ENCODE data around the gene ARL2BP. TPM values are rescaled to one million over a fixed set of nuclear protein-coding genes. Genes with fewer than 3 reads are reported as not detected.

The ARL2BP gene
- total and polyA plus RNA-seq, 9 of the 15 experiments (the other 6 are each of a cell fraction or from before 2014, with no cell fraction given), result 16.7 to 41.8 (median 27.2) TPM

DNA sequence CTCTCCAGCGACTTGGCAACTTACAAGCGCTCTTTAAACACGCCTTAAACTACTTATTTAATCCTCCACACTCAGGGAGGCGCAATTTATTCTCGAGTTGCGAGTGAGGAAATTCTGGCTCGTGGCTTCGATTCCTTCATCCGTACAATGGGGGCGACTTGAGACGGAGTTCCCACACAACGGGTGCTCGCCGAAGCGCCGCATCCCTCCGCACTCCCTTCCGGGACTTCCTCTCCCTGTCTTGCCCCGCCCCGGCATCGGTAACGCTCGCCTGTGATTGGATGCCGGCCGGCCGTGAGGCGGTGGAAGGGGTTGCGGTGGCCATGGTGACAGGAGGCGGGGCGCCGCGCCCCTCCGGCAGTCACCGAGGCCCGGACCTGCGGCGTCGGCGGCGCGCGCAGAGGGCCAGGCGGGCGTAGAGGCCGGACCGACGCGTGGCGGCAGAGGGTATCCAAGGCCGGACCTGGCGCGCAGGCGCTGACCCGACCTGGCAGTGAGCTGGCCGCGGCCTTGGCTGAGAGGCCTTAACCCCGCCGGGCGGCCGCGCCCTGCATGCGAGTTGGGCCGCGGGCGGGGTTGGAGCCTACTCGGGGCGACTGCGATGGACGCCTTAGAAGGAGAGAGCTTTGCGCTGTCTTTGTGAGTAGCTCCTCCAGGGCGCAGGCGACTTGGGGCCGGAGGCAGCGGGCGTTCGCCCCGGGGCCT, at the start of gene ARL2BP (continued):
- TF ChIP-seq, protein P1, sequence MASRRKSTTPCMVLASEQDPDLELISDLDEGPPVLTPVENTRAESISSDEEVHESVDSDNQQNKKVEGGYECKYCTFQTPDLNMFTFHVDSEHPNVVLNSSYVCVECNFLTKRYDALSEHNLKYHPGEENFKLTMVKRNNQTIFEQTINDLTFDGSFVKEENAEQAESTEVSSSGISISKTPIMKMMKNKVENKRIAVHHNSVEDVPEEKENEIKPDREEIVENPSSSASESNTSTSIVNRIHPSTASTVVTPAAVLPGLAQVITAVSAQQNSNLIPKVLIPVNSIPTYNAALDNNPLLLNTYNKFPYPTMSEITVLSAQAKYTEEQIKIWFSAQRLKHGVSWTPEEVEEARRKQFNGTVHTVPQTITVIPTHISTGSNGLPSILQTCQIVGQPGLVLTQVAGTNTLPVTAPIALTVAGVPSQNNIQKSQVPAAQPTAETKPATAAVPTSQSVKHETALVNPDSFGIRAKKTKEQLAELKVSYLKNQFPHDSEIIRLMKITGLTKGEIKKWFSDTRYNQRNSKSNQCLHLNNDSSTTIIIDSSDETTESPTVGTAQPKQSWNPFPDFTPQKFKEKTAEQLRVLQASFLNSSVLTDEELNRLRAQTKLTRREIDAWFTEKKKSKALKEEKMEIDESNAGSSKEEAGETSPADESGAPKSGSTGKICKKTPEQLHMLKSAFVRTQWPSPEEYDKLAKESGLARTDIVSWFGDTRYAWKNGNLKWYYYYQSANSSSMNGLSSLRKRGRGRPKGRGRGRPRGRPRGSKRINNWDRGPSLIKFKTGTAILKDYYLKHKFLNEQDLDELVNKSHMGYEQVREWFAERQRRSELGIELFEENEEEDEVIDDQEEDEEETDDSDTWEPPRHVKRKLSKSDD (conservative IDR thresholded peaks at IDR 0.05; ENCODE audit: low read length), result no peak
- TF ChIP-seq ZBTB1 (CRISPR knock-in tag; IDR thresholded peaks at IDR 0.05; ENCODE audit: borderline replicate concordance, low read depth) (peak; percentile 83; the same call in 1 of the 2 replicates), U2AF2 (optimal IDR thresholded peaks at IDR 0.05; ENCODE audit: low read depth, low read length) (no peak), TBP (optimal IDR thresholded peaks at IDR 0.05; ENCODE audit: low read depth, low read length) (peak; percentile 72), ZSCAN29 (IDR thresholded peaks at IDR 0.05) (no peak), ZKSCAN1 (IDR thresholded peaks at IDR 0.05; ENCODE audit: low read depth, low read length) (no peak), PHB (CRISPR knock-in tag; IDR thresholded peaks at IDR 0.05) (no peak), KDM2B (CRISPR knock-in tag; IDR thresholded peaks at IDR 0.05) (no peak), EP300 (IDR thresholded peaks at IDR 0.05; ENCODE audit: low read length) (no peak), ARNT (IDR thresholded peaks at IDR 0.05) (no peak), HLTF (IDR thresholded peaks at IDR 0.05) (no peak), CCAR2 (IDR thresholded peaks at IDR 0.05; ENCODE audit: low read depth, low read length) (no peak), ATF7 (IDR thresholded peaks at IDR 0.05) (peak; percentile 86), SRF (CRISPR knock-in tag; IDR thresholded peaks at IDR 0.05) (peak; percentile 9 to 17; a peak in 3 of 4 replicates), ZNF124 (CRISPR knock-in tag; IDR thresholded peaks at IDR 0.05) (no peak), TBL1XR1 (IDR thresholded peaks at IDR 0.05; ENCODE audit: low read length in 2 of 2) (no peak), ZNF436 (CRISPR knock-in tag; IDR thresholded peaks at IDR 0.05) (no peak)
- TF ChIP-seq, protein P2, sequence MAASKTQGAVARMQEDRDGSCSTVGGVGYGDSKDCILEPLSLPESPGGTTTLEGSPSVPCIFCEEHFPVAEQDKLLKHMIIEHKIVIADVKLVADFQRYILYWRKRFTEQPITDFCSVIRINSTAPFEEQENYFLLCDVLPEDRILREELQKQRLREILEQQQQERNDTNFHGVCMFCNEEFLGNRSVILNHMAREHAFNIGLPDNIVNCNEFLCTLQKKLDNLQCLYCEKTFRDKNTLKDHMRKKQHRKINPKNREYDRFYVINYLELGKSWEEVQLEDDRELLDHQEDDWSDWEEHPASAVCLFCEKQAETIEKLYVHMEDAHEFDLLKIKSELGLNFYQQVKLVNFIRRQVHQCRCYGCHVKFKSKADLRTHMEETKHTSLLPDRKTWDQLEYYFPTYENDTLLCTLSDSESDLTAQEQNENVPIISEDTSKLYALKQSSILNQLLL (CRISPR knock-in tag; IDR thresholded peaks at IDR 0.05; ENCODE audit: borderline replicate concordance), result no peak
- TF ChIP-seq, protein P3, sequence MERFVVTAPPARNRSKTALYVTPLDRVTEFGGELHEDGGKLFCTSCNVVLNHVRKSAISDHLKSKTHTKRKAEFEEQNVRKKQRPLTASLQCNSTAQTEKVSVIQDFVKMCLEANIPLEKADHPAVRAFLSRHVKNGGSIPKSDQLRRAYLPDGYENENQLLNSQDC (CRISPR knock-in tag; IDR thresholded peaks at IDR 0.05), result no peak
- TF ChIP-seq, protein P4, sequence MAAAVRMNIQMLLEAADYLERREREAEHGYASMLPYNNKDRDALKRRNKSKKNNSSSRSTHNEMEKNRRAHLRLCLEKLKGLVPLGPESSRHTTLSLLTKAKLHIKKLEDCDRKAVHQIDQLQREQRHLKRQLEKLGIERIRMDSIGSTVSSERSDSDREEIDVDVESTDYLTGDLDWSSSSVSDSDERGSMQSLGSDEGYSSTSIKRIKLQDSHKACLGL (CRISPR knock-in tag; IDR thresholded peaks at IDR 0.05; ENCODE audit: borderline replicate concordance, poor library complexity, severe bottlenecking), result no peak

Data from K562 (cell line).